H9 (cell line): ENCODE measurements around the gene VCX3B. TPM values are rescaled to one million over a fixed set of nuclear protein-coding genes. Genes with fewer than 3 reads are reported as not detected.
"Not testable (repeated sequence)": the region's sequence is repeated elsewhere in the genome, so short reads cannot be mapped to it uniquely, and the experiment has no call there.

Experiments
- DNase-seq: peaks from one replicate; pipeline ENCODE4 v3.0.0-alpha.2; 2017
- H2AFZ ChIP-seq: one replicate; pipeline ENCODE4 v1.6.1; 2013; ENCODE audit warnings: mild to moderate bottlenecking, low read length, control low read depth, moderate library complexity
- H2AK5ac ChIP-seq: 2 replicates; pipeline ENCODE4 v1.6.1; 2013; ENCODE audit warnings: low read length, control low read depth, mixed read lengths; ENCODE audit not compliant: insufficient read length
- H2BK120ac ChIP-seq: one replicate; pipeline ENCODE4 v1.6.1; 2013; ENCODE audit warnings: low read depth, mild to moderate bottlenecking, low read length, control low read depth, inconsistent platforms; ENCODE audit not compliant: poor library complexity, severe bottlenecking
- H2BK12ac ChIP-seq: 2 replicates; pipeline ENCODE4 v1.6.1; 2013; ENCODE audit warnings: low read length, control low read depth, mixed read lengths, low read depth; ENCODE audit not compliant: insufficient read length
- H2BK15ac ChIP-seq: 2 replicates; pipeline ENCODE4 v1.6.1; 2013; ENCODE audit warnings: low read depth, low read length, control low read depth
- H2BK20ac ChIP-seq: one replicate; pipeline ENCODE4 v1.6.1; 2013; ENCODE audit warnings: low read depth, mild to moderate bottlenecking, low read length, control low read depth, inconsistent platforms; ENCODE audit not compliant: poor library complexity, severe bottlenecking
- H2BK5ac ChIP-seq: 2 replicates; pipeline ENCODE4 v1.6.1; 2013; ENCODE audit warnings: low read length, control low read depth, mixed read lengths; ENCODE audit not compliant: insufficient read length
- H3K14ac ChIP-seq: 2 replicates; pipeline ENCODE4 v1.6.1; 2013; ENCODE audit warnings: low read length, control low read depth; ENCODE audit not compliant: insufficient read depth
- H3K18ac ChIP-seq: 2 replicates; pipeline ENCODE4 v1.6.1; 2013; ENCODE audit warnings: low read depth, mild to moderate bottlenecking, mixed read lengths, low read length, control low read depth; ENCODE audit not compliant: insufficient read length
- H3K23ac ChIP-seq: 2 replicates; pipeline ENCODE4 v1.6.1; 2013; ENCODE audit warnings: low read length, control low read depth, mixed read lengths, low read depth; ENCODE audit not compliant: insufficient read length
- H3K23me2 ChIP-seq: 2 replicates; pipeline ENCODE4 v1.6.1; 2013; ENCODE audit warnings: low read depth, mild to moderate bottlenecking, mixed read lengths, low read length, control low read depth; ENCODE audit not compliant: insufficient read length, poor library complexity, severe bottlenecking
- H3K27ac ChIP-seq: 2 replicates; pipeline ENCODE4 v1.5.1; 2013; ENCODE audit warnings: low read length, control low read depth, mixed read lengths, low read depth; ENCODE audit not compliant: insufficient read length
- H3K27me3 ChIP-seq: 2 replicates; pipeline ENCODE4 v1.6.1; 2013; ENCODE audit warnings: low read length, control low read depth, inconsistent platforms; ENCODE audit not compliant: insufficient read depth
- H3K4ac ChIP-seq: 2 replicates; pipeline ENCODE4 v1.6.1; 2013; ENCODE audit warnings: low read depth, mild to moderate bottlenecking, control low read depth, inconsistent platforms, low read length, moderate library complexity
- H3K4me1 ChIP-seq: 2 replicates; pipeline ENCODE4 v1.6.1; 2013; ENCODE audit warnings: low read length, control low read depth, inconsistent platforms; ENCODE audit not compliant: insufficient read depth
- H3K4me2 ChIP-seq: 2 replicates; pipeline ENCODE4 v1.6.1; 2013; ENCODE audit warnings: low read length, control low read depth, mixed read lengths; ENCODE audit not compliant: insufficient read length, insufficient read depth
- H3K56ac ChIP-seq: 2 replicates; pipeline ENCODE4 v1.6.1; 2013; ENCODE audit warnings: low read depth, mild to moderate bottlenecking, mixed read lengths, low read length, control low read depth; ENCODE audit not compliant: insufficient read length
- H3K79me1 ChIP-seq: 2 replicates; pipeline ENCODE4 v1.6.1; 2013; ENCODE audit warnings: low read depth, mild to moderate bottlenecking, moderate library complexity, low read length, control low read depth, inconsistent platforms; ENCODE audit not compliant: insufficient read depth, poor library complexity, severe bottlenecking
- H3K79me2 ChIP-seq: 2 replicates; pipeline ENCODE4 v1.6.1; 2013; ENCODE audit warnings: low read length, control low read depth, inconsistent platforms; ENCODE audit not compliant: insufficient read depth
- H3K9ac ChIP-seq: 2 replicates; pipeline ENCODE4 v1.6.1; 2013; ENCODE audit warnings: low read length, control low read depth, mixed read lengths; ENCODE audit not compliant: insufficient read length; ENCODE audit errors: extremely low read depth
- H3K9me3 ChIP-seq: one replicate; pipeline ENCODE4 v1.6.1; 2013; ENCODE audit warnings: low read depth, low read length, inconsistent platforms; ENCODE audit not compliant: control insufficient read depth
- H3T11ph ChIP-seq: one replicate; pipeline ENCODE4 v1.6.1; 2013; ENCODE audit warnings: mild to moderate bottlenecking, low read length, control low read depth, inconsistent platforms
- H4K20me1 ChIP-seq: one replicate; pipeline ENCODE4 v1.6.1; 2013; ENCODE audit not compliant: control insufficient read depth, insufficient read length, insufficient read depth
- H4K5ac ChIP-seq: 2 replicates; pipeline ENCODE4 v1.6.1; 2013; ENCODE audit warnings: low read depth, mild to moderate bottlenecking, mixed read lengths, low read length, control low read depth; ENCODE audit not compliant: insufficient read length
- H4K8ac ChIP-seq: replicated peaks from 2 replicates; pipeline ENCODE4 v1.6.1; 2013; ENCODE audit warnings: low read length, control low read depth, mixed read lengths, low read depth; ENCODE audit not compliant: insufficient read length
- H4K91ac ChIP-seq: 2 replicates; pipeline ENCODE4 v1.6.1; 2013; ENCODE audit warnings: low read depth, mild to moderate bottlenecking, moderate library complexity, mixed read lengths, low read length, control low read depth; ENCODE audit not compliant: insufficient read length
- H3K27ac Mint-ChIP-seq, 3 experiments: 2 replicates in 2 of 3; 3 replicates in 1 of 3; pipeline ENCODE4 v1.8.0; 2020 to 2021; ENCODE audit warnings: mixed read lengths in 3 of 3, mild to moderate bottlenecking in 1 of 3, moderate library complexity in 1 of 3
- H3K27me3 Mint-ChIP-seq: 2 replicates; pipeline ENCODE4 v1.8.0; 2021; ENCODE audit warnings: low read depth, mild to moderate bottlenecking, moderate library complexity, mixed read lengths
- H3K36me3 Mint-ChIP-seq, 3 experiments: 2 replicates in 2 of 3; 3 replicates in 1 of 3; pipeline ENCODE4 v1.8.0; 2020 to 2021; ENCODE audit warnings: low read depth in 3 of 3, mixed read lengths in 3 of 3; ENCODE audit not compliant: insufficient read depth in 1 of 3
- H3K4me1 Mint-ChIP-seq, 2 experiments: 2 replicates each; pipeline ENCODE4 v1.8.0; 2020; ENCODE audit warnings: mixed read lengths in 2 of 2
- H3K4me3 Mint-ChIP-seq, 2 experiments: 2 replicates in 1 of 2; 3 replicates in 1 of 2; pipeline ENCODE4 v1.8.0; 2020 to 2021; ENCODE audit warnings: mild to moderate bottlenecking in 2 of 2, mixed read lengths in 2 of 2, moderate library complexity in 1 of 2
- H3K9me3 Mint-ChIP-seq, 2 experiments: 2 replicates in 1 of 2; 3 replicates in 1 of 2; pipeline ENCODE4 v1.8.0; 2020; ENCODE audit warnings: mild to moderate bottlenecking in 2 of 2, mixed read lengths in 2 of 2, moderate library complexity in 1 of 2
- CTCF ChIP-seq: fragments of 200-600 bp; sonication (generic); conservative IDR thresholded peaks from 3 replicates; pipeline ENCODE4 v1.8.0; 2021; ENCODE audit warnings: antibody characterized with exemption, mild to moderate bottlenecking
- whole genome bisulfite sequencing: extraction: QIAGEN DNeasy Blood & Tissue Kit; methylation state at CpG from one replicate; pipeline ENCODE4 v1.1.7; 2013; ENCODE audit warnings: missing lambda C conversion rate, low lambda C conversion rate, mixed read lengths; ENCODE audit not compliant: insufficient read length; ENCODE audit errors: extremely low coverage; 5-methylcytosine and 5-hydroxymethylcytosine counted together
- total RNA-seq: library from RNA; stranded (reverse); gene quantifications from 2 replicates; pipeline ENCODE4 v1.2.1, GENCODE V29; 2021

The VCX3B gene
- total RNA-seq, 1 experiment from 2014 or later, result not detected

DNA sequence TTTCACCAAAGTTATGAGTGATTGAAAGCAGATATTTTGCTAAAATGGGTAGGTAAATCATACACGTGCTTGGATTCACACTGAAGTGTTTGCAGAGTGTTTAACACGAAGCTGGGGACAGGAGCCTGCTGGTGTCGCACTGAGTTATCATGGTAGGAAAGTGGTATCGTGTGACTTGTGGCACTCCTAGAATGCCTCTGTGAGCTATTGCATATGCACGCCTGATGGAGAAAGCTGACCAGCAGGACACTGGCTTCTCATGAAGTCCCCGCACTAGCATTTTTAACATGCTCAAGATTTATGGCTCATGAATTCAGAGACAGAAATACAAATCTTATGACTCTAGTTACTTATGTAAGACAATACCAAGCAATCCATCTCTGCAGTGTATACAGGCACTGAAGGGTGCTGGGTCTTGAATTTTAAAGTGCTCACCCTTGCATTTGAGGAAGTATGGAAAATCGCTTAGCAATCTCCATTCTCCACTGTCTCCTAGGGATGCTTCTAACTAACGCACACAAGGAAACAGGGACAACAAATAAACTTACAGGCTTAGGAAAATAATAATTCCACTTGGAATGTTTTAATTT is 19.8 kb downstream of the VCX3B start:
- H3K23ac ChIP-seq, result no peak overlapping the region
- H3K4me1 ChIP-seq, result no peaks in the 10 kb centered on the region; the same call in 1 of the 2 replicates
- H3K36me3 Mint-ChIP-seq, result no peaks in the 10 kb centered on the region
- no peak overlapping the region for H4K91ac ChIP-seq
- H3K27me3 ChIP-seq, result no peaks in the 10 kb centered on the region
- H3K18ac ChIP-seq, result no peak overlapping the region
- no peak overlapping the region for H3K56ac ChIP-seq
- no peaks in the 10 kb centered on the region; a peak in 1 of 5 replicates for H3K9me3 Mint-ChIP-seq
- no peaks in the 10 kb centered on the region for H3K79me1 ChIP-seq
- no peak for DNase-seq
- H2BK120ac ChIP-seq, result no peak overlapping the region
- H2BK20ac ChIP-seq, result no peak overlapping the region
- no peak overlapping the region for H3K9ac ChIP-seq
- no peak overlapping the region for H3K4me2 ChIP-seq
- H3T11ph ChIP-seq, result no peak overlapping the region
- no peak overlapping the region for H4K5ac ChIP-seq
- H2BK5ac ChIP-seq, result no peak overlapping the region
- peaks cover 0 to 5% of the 10 kb centered on the region in 2 experiments; a peak in 2 of 4 replicates for H3K4me1 Mint-ChIP-seq
- H2AFZ ChIP-seq, result no peak overlapping the region
- H3K27ac Mint-ChIP-seq, result no peak overlapping the region
- no peaks in the 10 kb centered on the region for H3K79me2 ChIP-seq
- no peak overlapping the region for H2BK12ac ChIP-seq
- no CpG with 5 or more reads among the region's 8 CpGs for WGBS
- H3K27me3 Mint-ChIP-seq, result no peaks in the 10 kb centered on the region
- no peak overlapping the region for H3K4me3 Mint-ChIP-seq
- no peak overlapping the region for H2AK5ac ChIP-seq
- no peaks in the 10 kb centered on the region for H3K9me3 ChIP-seq
- no peak overlapping the region for H3K27ac ChIP-seq
- no peak overlapping the region for H3K14ac ChIP-seq
- H4K20me1 ChIP-seq, result no peaks in the 10 kb centered on the region
- TF ChIP-seq CTCF, result no peak
- no peak overlapping the region for H2BK15ac ChIP-seq
- no peaks in the 10 kb centered on the region for H3K23me2 ChIP-seq
- no peak overlapping the region for H3K4ac ChIP-seq
- no peak overlapping the region for H4K8ac ChIP-seq

GRCh38 chrX:8495036-8495435 is 30.4 kb downstream of the VCX3B start:
- H2AK5ac ChIP-seq, DNase-seq, H3K79me1 ChIP-seq, H3K27ac ChIP-seq, H3K27me3 ChIP-seq, H3K36me3 Mint-ChIP-seq, H3K4me1 Mint-ChIP-seq, H3K4me3 Mint-ChIP-seq, H3K4ac ChIP-seq, H2BK5ac ChIP-seq, H3K9ac ChIP-seq, H3K79me2 ChIP-seq, H3K4me1 ChIP-seq, H3K27me3 Mint-ChIP-seq, H2BK20ac ChIP-seq, H4K5ac ChIP-seq, H3K23ac ChIP-seq, H3K14ac ChIP-seq, H4K20me1 ChIP-seq, H3K9me3 Mint-ChIP-seq, H2BK12ac ChIP-seq, H2AFZ ChIP-seq, H2BK15ac ChIP-seq, H3K18ac ChIP-seq, H3K23me2 ChIP-seq, H4K91ac ChIP-seq, H3K56ac ChIP-seq, H3K4me2 ChIP-seq, H3K9me3 ChIP-seq, H3T11ph ChIP-seq, H2BK120ac ChIP-seq, H3K27ac Mint-ChIP-seq, H4K8ac ChIP-seq: not testable (repeated sequence)
- WGBS, result no CpG with 5 or more reads among the region's 4 CpGs
